Measurements from ENCODE around the gene POLR2B. TPM values are rescaled to one million over a fixed set of nuclear protein-coding genes. Genes with fewer than 3 reads are reported as not detected.

Gene POLR2B
- total and polyA plus RNA-seq, 8 donors: 18.5 to 446 (median 60.9) TPM

DNA sequence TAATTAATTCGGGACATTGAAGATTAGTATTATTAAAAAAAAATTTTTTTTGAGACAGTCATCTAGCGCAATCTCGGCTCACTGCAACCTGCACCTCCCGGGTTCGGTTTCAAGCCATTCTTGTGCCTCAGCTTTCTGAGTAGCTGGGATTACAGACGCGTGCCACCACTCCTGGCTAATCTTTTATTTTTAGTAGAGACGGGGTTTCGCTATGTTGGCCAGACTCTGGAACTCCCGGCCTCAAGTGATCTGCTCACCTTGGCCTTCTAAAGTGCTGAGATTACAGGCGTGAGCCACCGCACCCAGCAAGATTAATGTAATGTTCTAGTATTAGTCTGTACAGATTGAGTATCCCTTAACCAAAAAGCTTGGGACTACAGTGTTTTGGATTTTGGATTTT is 38.3 kb upstream of the POLR2B start:
- Histone ChIP-seq H3K27me3 (no peaks in the 10 kb centered on the region), H3K4me3 (no peak overlapping the region), H3K27ac (no peak overlapping the region), H3K9me3 (no peaks in the 10 kb centered on the region), H3K36me3 (peaks cover 0 to 40% (median 30%) of the 10 kb centered on the region in 4 donors), H3K4me1 (no peaks in the 10 kb centered on the region)
- no peak for DNase-seq
- intact Hi-C loops (cut with DNase I; ENCODE audit: low total_unique reads): no loop called here
- TF ChIP-seq POLR2AphosphoS5 (IDR thresholded peaks at IDR 0.05) (no peak), EP300 (IDR thresholded peaks at IDR 0.05) (no peak), POLR2A (IDR thresholded peaks at IDR 0.05) (no peak)
- TF ChIP-seq, protein P1, sequence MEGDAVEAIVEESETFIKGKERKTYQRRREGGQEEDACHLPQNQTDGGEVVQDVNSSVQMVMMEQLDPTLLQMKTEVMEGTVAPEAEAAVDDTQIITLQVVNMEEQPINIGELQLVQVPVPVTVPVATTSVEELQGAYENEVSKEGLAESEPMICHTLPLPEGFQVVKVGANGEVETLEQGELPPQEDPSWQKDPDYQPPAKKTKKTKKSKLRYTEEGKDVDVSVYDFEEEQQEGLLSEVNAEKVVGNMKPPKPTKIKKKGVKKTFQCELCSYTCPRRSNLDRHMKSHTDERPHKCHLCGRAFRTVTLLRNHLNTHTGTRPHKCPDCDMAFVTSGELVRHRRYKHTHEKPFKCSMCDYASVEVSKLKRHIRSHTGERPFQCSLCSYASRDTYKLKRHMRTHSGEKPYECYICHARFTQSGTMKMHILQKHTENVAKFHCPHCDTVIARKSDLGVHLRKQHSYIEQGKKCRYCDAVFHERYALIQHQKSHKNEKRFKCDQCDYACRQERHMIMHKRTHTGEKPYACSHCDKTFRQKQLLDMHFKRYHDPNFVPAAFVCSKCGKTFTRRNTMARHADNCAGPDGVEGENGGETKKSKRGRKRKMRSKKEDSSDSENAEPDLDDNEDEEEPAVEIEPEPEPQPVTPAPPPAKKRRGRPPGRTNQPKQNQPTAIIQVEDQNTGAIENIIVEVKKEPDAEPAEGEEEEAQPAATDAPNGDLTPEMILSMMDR (IDR thresholded peaks at IDR 0.05): no peak
- whole genome bisulfite sequencing, 5 donors: 94 to 98% (median 97%) methylated on average over 12 of the region's 12 CpGs

DNA sequence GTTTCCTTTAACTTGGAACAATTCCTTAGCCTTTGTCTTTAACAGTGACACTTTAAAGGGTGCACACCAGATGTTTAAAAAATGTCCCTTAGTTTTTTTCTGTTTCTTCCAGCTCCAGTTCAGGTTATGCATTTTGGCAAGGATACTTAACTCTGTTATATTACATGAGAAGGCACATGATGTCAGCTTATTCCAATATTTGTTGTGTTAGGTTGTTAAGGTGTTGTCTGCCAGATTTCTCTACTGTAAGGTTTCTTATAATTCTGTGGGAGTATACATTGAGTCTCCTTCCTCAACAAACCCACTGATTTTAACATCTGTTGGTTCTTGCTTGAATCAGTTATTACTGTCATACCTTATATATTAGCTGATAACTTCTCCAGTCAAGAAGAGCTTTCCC is 37.7 kb upstream of the POLR2B start:
- Histone ChIP-seq H3K36me3 (peaks cover 0 to 40% (median 30%) of the 10 kb centered on the region in 4 donors), H3K27ac (no peak overlapping the region), H3K4me3 (no peak overlapping the region), H3K27me3 (no peaks in the 10 kb centered on the region), H3K9me3 (no peaks in the 10 kb centered on the region), H3K4me1 (no peaks in the 10 kb centered on the region)
- intact Hi-C loops (cut with DNase I; ENCODE audit: low total_unique reads): no loop called here
- no peak for TF ChIP-seq POLR2A (IDR thresholded peaks at IDR 0.05)
- TF ChIP-seq, protein P1 (IDR thresholded peaks at IDR 0.05): no peak
- no peak for TF ChIP-seq POLR2AphosphoS5 (IDR thresholded peaks at IDR 0.05)
- no peak for TF ChIP-seq EP300 (IDR thresholded peaks at IDR 0.05)
- DNase-seq: no peak

DNA sequence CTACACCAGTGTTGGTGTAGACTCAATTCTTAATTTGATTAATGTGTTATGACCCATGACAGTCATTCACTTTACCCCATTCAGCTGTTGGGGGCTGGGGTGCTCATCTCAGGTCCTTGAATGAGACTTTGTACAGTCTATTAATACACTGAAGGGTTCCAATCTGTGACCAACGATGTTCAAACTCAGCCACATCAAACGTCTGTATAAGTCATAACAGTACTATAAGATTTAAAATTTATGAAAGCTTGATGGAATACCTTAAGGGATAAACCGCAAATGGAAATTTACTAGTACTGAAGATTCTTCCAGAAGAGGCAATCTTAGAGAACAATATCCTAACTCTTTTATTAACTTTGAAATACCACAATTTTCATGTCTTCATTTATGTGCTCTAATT is 37.3 kb upstream of the POLR2B start:
- DNase-seq: no peak
- intact Hi-C loops (cut with DNase I; ENCODE audit: low total_unique reads): no loop called here
- WGBS, 5 donors: 67 to 83% (median 79%) methylated on average over 3 of the region's 3 CpGs

DNA sequence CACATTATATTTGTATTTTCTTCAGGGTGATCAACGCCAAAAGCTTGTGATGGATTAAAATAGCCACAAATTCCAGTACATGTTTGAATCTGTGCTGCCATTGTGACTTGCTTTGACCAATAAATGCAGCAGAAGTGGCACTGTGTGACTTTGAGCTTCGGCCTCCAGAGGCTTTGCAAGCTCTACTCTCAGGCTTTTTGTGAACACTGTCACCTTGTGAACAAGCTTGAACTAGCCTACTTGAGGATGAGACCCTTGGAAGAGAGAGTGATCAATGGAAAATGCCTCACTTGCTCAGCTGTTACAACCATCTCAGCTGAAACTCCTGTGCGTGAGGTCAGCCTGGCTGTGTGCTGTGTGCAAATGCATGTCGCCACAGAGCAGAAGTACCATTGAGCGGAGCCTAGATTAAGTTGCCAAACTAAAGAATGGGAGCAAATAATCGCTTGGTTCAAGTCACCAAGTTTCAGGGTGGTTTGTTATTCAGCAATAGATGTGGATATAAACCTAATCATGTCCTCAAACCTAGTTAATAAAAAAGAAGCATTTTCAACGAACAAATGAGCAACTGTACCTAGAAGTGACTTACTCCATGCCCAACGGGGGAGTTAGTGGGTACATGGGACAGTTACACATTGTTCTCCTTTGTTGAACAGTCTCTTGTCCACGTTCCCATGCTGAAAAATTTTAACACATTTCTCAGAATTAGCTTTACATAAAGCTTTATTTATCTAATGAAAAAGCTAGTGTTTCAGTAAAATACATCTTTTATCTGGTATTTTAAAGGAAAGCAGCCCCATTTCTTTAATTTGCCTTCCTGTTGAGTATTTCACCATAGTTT is 24.8 kb upstream of the POLR2B start:
- Histone ChIP-seq H3K9me3 (no peaks in the 10 kb centered on the region), H3K4me3 (no peak overlapping the region), H3K27ac (no peak overlapping the region), H3K36me3 (no peaks in the 10 kb centered on the region), H3K27me3 (no peaks in the 10 kb centered on the region), H3K4me1 (peaks cover 0 to 6% (median 1%) of the 10 kb centered on the region in 4 donors)
- 82 to 89% (median 86%) methylated on average over 9 of the region's 9 CpGs for WGBS, 5 donors
- DNase-seq: no peak
- intact Hi-C loops (cut with DNase I; ENCODE audit: low total_unique reads): no loop called here
- TF ChIP-seq, protein P1 (IDR thresholded peaks at IDR 0.05): no peak
- TF ChIP-seq EP300 (IDR thresholded peaks at IDR 0.05) (no peak), POLR2A (IDR thresholded peaks at IDR 0.05) (no peak), POLR2AphosphoS5 (IDR thresholded peaks at IDR 0.05) (no peak)

More for the DNA sequence above, 37.3 kb upstream of the POLR2B start:
- Histone ChIP-seq H3K4me1 (no peaks in the 10 kb centered on the region), H3K27me3 (no peaks in the 10 kb centered on the region), H3K9me3 (no peaks in the 10 kb centered on the region), H3K27ac (no peak overlapping the region), H3K4me3 (no peak overlapping the region), H3K36me3 (peaks cover 0 to 39% (median 29%) of the 10 kb centered on the region in 4 donors)
- no peak for TF ChIP-seq POLR2AphosphoS5 (IDR thresholded peaks at IDR 0.05)
- no peak for TF ChIP-seq EP300 (IDR thresholded peaks at IDR 0.05)
- TF ChIP-seq, protein P1 (IDR thresholded peaks at IDR 0.05): no peak
- no peak for TF ChIP-seq POLR2A (IDR thresholded peaks at IDR 0.05)
